Stimulated activated CD4-positive, alpha-beta T cell treated with anti-CD3 and anti-CD28 coated beads, Interleukin-12 subunit alpha, Interleukin-12 subunit beta, amount 100 ng/mL, for 48 hours (primary cell): ENCODE measurements around the gene TRIM59.

Source experiments
- DNase-seq, 3 donors: peaks; one replicate each; pipeline ENCODE4 v3.0.0-alpha.2; 2020; ENCODE audit warnings: low read depth in 2 of 3, low spot score in 1 of 3

TRIM59 gene

GRCh38 chr3:160449636-160450598 lies at the start of gene TRIM59:
Gene TRIM59 (minus strand): TSS chr3:160449786. CDS start chr3:160439183, 10,603 bp downstream.
- peak; percentile 87 to 97 (median 96) for DNase-seq

- DNase-seq = no peak
Measured at GRCh38 chr3:160498202-160498601, 48.6 kb upstream of the TRIM59 start.

GRCh38 chr3:160490166-160490565 lies 40.6 kb upstream of the TRIM59 start:
- DNase-seq = no peak

GRCh38 chr3:160486459-160486869 lies 36.9 kb upstream of the TRIM59 start:
- DNase-seq = peak in 1 of 3 donors; percentile 8

GRCh38 chr3:160482796-160483195 lies 33.2 kb upstream of the TRIM59 start:
- DNase-seq = no peak

- no peak for DNase-seq
Measured at GRCh38 chr3:160481856-160482255, 32.3 kb upstream of the TRIM59 start.

GRCh38 chr3:160480931-160481330 lies 31.3 kb upstream of the TRIM59 start:
- DNase-seq = no peak

- DNase-seq = no peak
Measured at GRCh38 chr3:160479376-160479775, 29.8 kb upstream of the TRIM59 start.

GRCh38 chr3:160478338-160478737 lies 28.8 kb upstream of the TRIM59 start:
- no peak for DNase-seq

- no peak for DNase-seq
Measured at GRCh38 chr3:160477750-160478149, 28.2 kb upstream of the TRIM59 start.

- no peak for DNase-seq
Measured at GRCh38 chr3:160475884-160476283, 26.3 kb upstream of the TRIM59 start.

GRCh38 chr3:160475153-160475552 lies 25.6 kb upstream of the TRIM59 start:
- DNase-seq = no peak

GRCh38 chr3:160474416-160474838 lies 24.8 kb upstream of the TRIM59 start:
- DNase-seq = no peak

GRCh38 chr3:160473978-160474377 lies 24.4 kb upstream of the TRIM59 start:
- DNase-seq = no peak

- DNase-seq = no peak
Measured at GRCh38 chr3:160473221-160473620, 23.6 kb upstream of the TRIM59 start.

GRCh38 chr3:160472344-160472743 lies 22.8 kb upstream of the TRIM59 start:
- DNase-seq = no peak

- no peak for DNase-seq
Measured at GRCh38 chr3:160471892-160472291, 22.3 kb upstream of the TRIM59 start.

GRCh38 chr3:160470181-160470580 lies 20.6 kb upstream of the TRIM59 start:
- no peak for DNase-seq

- DNase-seq = no peak
Measured at GRCh38 chr3:160464971-160465370, 15.4 kb upstream of the TRIM59 start.

GRCh38 chr3:160464321-160464720 lies 14.7 kb upstream of the TRIM59 start:
- DNase-seq = no peak

- DNase-seq = no peak
Measured at GRCh38 chr3:160460033-160460432, 10.4 kb upstream of the TRIM59 start.

- no peak for DNase-seq
Measured at GRCh38 chr3:160459450-160459970, 9.9 kb upstream of the TRIM59 start.
